Panc1 (cell line): ENCODE data around the gene MS4A18.

Experiments
- CTCF ChIP-seq: fragments of 450-650 bp; IDR thresholded peaks from 2 replicates; pipeline ENCODE4 v1.5.1; 2017; ENCODE audit warnings: mild to moderate bottlenecking
- REST ChIP-seq, 2 experiments: IDR thresholded peaks; 2 replicates each; pipeline ENCODE4 v1.6.1; 2011 to 2012; ENCODE audit warnings: low read depth in 2 of 2, control low read depth in 1 of 2, low read length in 1 of 2, mild to moderate bottlenecking in 1 of 2, moderate library complexity in 1 of 2; ENCODE audit not compliant: insufficient read depth in 1 of 2
- SIN3A ChIP-seq: IDR thresholded peaks from 2 replicates; pipeline ENCODE4 v1.6.1; 2012; ENCODE audit warnings: low read depth, mild to moderate bottlenecking, low read length, moderate library complexity, borderline replicate concordance; ENCODE audit not compliant: insufficient read depth

GRCh38 chr11:60790726-60791125 lies 66.2 kb downstream of the MS4A18 start:
- no peak for TF ChIP-seq CTCF
- no peak for TF ChIP-seq REST (IDR thresholded peaks at IDR 0.05; ENCODE audit: insufficient read depth in 1 of 2, low read depth in 2 of 2, low read length in 1 of 2)
- no peak for TF ChIP-seq SIN3A
